Measurements from ENCODE around the gene ANXA11.

- TF ChIP-seq CTCF (IDR thresholded peaks at IDR 0.05; ENCODE audit: low read depth, low read length, poor library complexity, severe bottlenecking) (no peak), EZH2phosphoT487 (IDR thresholded peaks at IDR 0.05; ENCODE audit: borderline replicate concordance, low read length) (no peak)
Observed at GRCh38 chr10:80173466-80173865, 31.9 kb downstream of the ANXA11 start.

Measured in DOHH2 (cell line).